HepG2 (cell line): ENCODE results near the gene NT5M. TPM values are rescaled to one million over a fixed set of nuclear protein-coding genes. Genes with fewer than 3 reads are reported as not detected.
A peak's percentile ranks its signal among the peaks of the same experiment; 100 is the strongest.

ENCODE experiments used
- CBX1 ChIP-seq: IDR thresholded peaks from one replicate; pipeline ENCODE4 v1.6.1; 2016; ENCODE audit warnings: antibody characterized with exemption, low read depth
- ELF1 ChIP-seq: sonication (generic); formaldehyde crosslinking; IDR thresholded peaks from 2 replicates; pipeline ENCODE4 v1.4.0; 2020; ENCODE audit warnings: missing genetic modification reagents
- ETV5 ChIP-seq: IDR thresholded peaks from 2 replicates; pipeline ENCODE4 v1.6.1; 2018; ENCODE audit warnings: missing biosample characterization, missing genetic modification reagents, inconsistent platforms, borderline replicate concordance
- FOSL2 ChIP-seq: sonication (generic); formaldehyde crosslinking; IDR thresholded peaks from 2 replicates; pipeline ENCODE4 v1.4.0; 2020; ENCODE audit warnings: missing genetic modification reagents
- MTERF4 ChIP-seq: sonication (generic); formaldehyde crosslinking; IDR thresholded peaks from 2 replicates; pipeline ENCODE4 v1.8.0; 2023; ENCODE audit warnings: mild to moderate bottlenecking, missing genetic modification reagents
- RARA ChIP-seq: IDR thresholded peaks from 2 replicates; pipeline ENCODE4 v1.6.1; 2016; ENCODE audit warnings: missing genetic modification reagents, missing compliant biosample characterization
- SIN3A ChIP-seq: IDR thresholded peaks from 2 replicates; pipeline ENCODE4 v1.6.1; 2011; ENCODE audit warnings: low read depth, mild to moderate bottlenecking, control low read depth, low read length, borderline replicate concordance
- ZBTB1 ChIP-seq: sonication (generic); formaldehyde crosslinking; IDR thresholded peaks from 2 replicates; pipeline ENCODE4 v1.4.0; 2020; ENCODE audit warnings: missing genetic modification reagents, borderline replicate concordance
- ZBTB8A ChIP-seq: sonication (generic); formaldehyde crosslinking; IDR thresholded peaks from 2 replicates; pipeline ENCODE4 v1.4.0; 2020; ENCODE audit warnings: mild to moderate bottlenecking, low read depth, missing genetic modification reagents, borderline replicate concordance
- ZFY ChIP-seq: sonication (generic); formaldehyde crosslinking; IDR thresholded peaks from 2 replicates; pipeline ENCODE4 v1.4.0; 2020; ENCODE audit warnings: missing genetic modification reagents
- ZNF253 ChIP-seq: sonication (generic); formaldehyde crosslinking; IDR thresholded peaks from 2 replicates; pipeline ENCODE4 v1.8.0; 2022; ENCODE audit warnings: mild to moderate bottlenecking, missing genetic modification reagents, borderline replicate concordance
- ZNF274 ChIP-seq: sonication (generic); formaldehyde crosslinking; IDR thresholded peaks from 2 replicates; pipeline ENCODE4 v1.5.1; 2020; ENCODE audit warnings: mild to moderate bottlenecking, missing genetic modification reagents
- ZNF629 ChIP-seq: sonication (generic); formaldehyde crosslinking; conservative IDR thresholded peaks from 2 replicates; pipeline ENCODE4 v1.5.0; 2020; ENCODE audit warnings: missing genetic modification reagents
- ZNF644 ChIP-seq: IDR thresholded peaks from 2 replicates; pipeline ENCODE4 v1.6.1; 2016; ENCODE audit warnings: low read depth
- ZNF672 ChIP-seq: sonication (generic); formaldehyde crosslinking; IDR thresholded peaks from 2 replicates; pipeline ENCODE4 v1.8.1; 2022; ENCODE audit warnings: missing genetic modification reagents
- ZNF800 ChIP-seq: sonication (generic); formaldehyde crosslinking; IDR thresholded peaks from 2 replicates; pipeline ENCODE4 v1.4.0; 2020; ENCODE audit warnings: missing genetic modification reagents
- polyA plus RNA-seq, 8 experiments: library from polyadenylated mRNA; depleted of rRNA in 3 of 8; stranded (reverse) in 7 of 8; unstranded in 1 of 8; fragments of >200 nt; fragmentation: Illumina TruSeq in 4 of 8; extraction: Trizol in 4 of 8; gene quantifications; 2 replicates each; pipeline versions ENCODE4 v1.2.1 to v1.2.3, GENCODE V29; 2011 to 2016; ENCODE audit warnings: low read depth in 4 of 8, missing spikeins in 1 of 8, mixed read lengths in 1 of 8; ENCODE audit not compliant: insufficient read depth in 1 of 8
- total RNA-seq, 5 experiments: library from RNA; depleted of rRNA; stranded (reverse); fragments of >200 nt; fragmentation: Illumina TruSeq; extraction: Trizol; gene quantifications; 2 replicates each; pipeline ENCODE4 v1.2.3, GENCODE V29; 2016; ENCODE audit warnings: low read depth in 1 of 5
- TF ChIP-seq, protein P1 (sequence below): sonication (generic); formaldehyde crosslinking; IDR thresholded peaks from 2 replicates; pipeline ENCODE4 v1.5.1; 2020; ENCODE audit warnings: mild to moderate bottlenecking, missing genetic modification reagents, borderline replicate concordance
- TF ChIP-seq, protein P2 (sequence below): sonication (generic); formaldehyde crosslinking; IDR thresholded peaks from 2 replicates; pipeline ENCODE4 v1.5.1; 2020; ENCODE audit warnings: mild to moderate bottlenecking, missing genetic modification reagents
- TF ChIP-seq, protein P3 (sequence below): IDR thresholded peaks from 2 replicates; pipeline ENCODE4 v1.6.1; 2016

NT5M gene
- total and polyA plus RNA-seq, 2 of the 13 experiments (the other 11 are each of a cell fraction or from before 2014, with no cell fraction given) = 0.55 to 0.78 TPM

- TF ChIP-seq, protein P1, sequence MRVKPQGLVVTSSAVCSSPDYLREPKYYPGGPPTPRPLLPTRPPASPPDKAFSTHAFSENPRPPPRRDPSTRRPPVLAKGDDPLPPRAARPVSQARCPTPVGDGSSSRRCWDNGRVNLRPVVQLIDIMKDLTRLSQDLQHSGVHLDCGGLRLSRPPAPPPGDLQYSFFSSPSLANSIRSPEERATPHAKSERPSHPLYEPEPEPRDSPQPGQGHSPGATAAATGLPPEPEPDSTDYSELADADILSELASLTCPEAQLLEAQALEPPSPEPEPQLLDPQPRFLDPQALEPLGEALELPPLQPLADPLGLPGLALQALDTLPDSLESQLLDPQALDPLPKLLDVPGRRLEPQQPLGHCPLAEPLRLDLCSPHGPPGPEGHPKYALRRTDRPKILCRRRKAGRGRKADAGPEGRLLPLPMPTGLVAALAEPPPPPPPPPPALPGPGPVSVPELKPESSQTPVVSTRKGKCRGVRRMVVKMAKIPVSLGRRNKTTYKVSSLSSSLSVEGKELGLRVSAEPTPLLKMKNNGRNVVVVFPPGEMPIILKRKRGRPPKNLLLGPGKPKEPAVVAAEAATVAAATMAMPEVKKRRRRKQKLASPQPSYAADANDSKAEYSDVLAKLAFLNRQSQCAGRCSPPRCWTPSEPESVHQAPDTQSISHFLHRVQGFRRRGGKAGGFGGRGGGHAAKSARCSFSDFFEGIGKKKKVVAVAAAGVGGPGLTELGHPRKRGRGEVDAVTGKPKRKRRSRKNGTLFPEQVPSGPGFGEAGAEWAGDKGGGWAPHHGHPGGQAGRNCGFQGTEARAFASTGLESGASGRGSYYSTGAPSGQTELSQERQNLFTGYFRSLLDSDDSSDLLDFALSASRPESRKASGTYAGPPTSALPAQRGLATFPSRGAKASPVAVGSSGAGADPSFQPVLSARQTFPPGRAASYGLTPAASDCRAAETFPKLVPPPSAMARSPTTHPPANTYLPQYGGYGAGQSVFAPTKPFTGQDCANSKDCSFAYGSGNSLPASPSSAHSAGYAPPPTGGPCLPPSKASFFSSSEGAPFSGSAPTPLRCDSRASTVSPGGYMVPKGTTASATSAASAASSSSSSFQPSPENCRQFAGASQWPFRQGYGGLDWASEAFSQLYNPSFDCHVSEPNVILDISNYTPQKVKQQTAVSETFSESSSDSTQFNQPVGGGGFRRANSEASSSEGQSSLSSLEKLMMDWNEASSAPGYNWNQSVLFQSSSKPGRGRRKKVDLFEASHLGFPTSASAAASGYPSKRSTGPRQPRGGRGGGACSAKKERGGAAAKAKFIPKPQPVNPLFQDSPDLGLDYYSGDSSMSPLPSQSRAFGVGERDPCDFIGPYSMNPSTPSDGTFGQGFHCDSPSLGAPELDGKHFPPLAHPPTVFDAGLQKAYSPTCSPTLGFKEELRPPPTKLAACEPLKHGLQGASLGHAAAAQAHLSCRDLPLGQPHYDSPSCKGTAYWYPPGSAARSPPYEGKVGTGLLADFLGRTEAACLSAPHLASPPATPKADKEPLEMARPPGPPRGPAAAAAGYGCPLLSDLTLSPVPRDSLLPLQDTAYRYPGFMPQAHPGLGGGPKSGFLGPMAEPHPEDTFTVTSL = no peak
- no peak for TF ChIP-seq FOSL2 (CRISPR knock-in tag)
- peak; percentile 72 for TF ChIP-seq ELF1 (CRISPR knock-in tag)
- TF ChIP-seq ZNF253 (CRISPR knock-in tag) = no peak
- TF ChIP-seq MTERF4 (CRISPR knock-in tag) = no peak
- TF ChIP-seq ZNF629 (CRISPR knock-in tag) = no peak
- no peak for TF ChIP-seq RARA (CRISPR knock-in tag)
- TF ChIP-seq CBX1 = no peak
- no peak for TF ChIP-seq ZFY (CRISPR knock-in tag)
- no peak for TF ChIP-seq ZBTB8A (CRISPR knock-in tag)
- TF ChIP-seq ETV5 (CRISPR knock-in tag) = peak; percentile 58
- TF ChIP-seq SIN3A = peak; percentile 60; the same call in 1 of the 2 replicates
- no peak for TF ChIP-seq ZNF274 (CRISPR knock-in tag)
- no peak for TF ChIP-seq ZBTB1 (CRISPR knock-in tag)
- TF ChIP-seq ZNF672 (CRISPR knock-in tag) = no peak
- TF ChIP-seq, protein P2, sequence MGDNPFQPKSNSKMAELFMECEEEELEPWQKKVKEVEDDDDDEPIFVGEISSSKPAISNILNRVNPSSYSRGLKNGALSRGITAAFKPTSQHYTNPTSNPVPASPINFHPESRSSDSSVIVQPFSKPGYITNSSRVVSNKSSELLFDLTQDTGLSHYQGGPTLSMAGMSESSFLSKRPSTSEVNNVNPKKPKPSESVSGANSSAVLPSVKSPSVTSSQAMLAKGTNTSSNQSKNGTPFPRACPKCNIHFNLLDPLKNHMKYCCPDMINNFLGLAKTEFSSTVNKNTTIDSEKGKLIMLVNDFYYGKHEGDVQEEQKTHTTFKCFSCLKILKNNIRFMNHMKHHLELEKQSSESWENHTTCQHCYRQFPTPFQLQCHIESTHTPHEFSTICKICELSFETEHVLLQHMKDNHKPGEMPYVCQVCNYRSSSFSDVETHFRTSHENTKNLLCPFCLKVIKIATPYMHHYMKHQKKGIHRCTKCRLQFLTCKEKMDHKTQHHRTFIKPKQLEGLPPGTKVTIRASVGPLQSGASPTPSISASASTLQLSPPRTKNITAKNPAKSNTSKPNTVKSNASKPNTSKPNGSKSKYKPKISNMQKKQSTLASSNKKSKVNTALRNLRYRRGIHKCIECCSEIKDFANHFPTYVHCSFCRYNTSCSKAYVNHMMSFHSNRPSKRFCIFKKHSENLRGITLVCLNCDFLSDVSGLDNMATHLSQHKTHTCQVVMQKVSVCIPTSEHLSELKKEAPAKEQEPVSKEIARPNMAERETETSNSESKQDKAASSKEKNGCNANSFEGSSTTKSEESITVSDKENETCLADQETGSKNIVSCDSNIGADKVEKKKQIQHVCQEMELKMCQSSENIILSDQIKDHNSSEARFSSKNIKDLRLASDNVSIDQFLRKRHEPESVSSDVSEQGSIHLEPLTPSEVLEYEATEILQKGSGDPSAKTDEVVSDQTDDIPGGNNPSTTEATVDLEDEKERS = no peak
- no peak for TF ChIP-seq ZNF644
- no peak for TF ChIP-seq ZNF800
- TF ChIP-seq, protein P3, sequence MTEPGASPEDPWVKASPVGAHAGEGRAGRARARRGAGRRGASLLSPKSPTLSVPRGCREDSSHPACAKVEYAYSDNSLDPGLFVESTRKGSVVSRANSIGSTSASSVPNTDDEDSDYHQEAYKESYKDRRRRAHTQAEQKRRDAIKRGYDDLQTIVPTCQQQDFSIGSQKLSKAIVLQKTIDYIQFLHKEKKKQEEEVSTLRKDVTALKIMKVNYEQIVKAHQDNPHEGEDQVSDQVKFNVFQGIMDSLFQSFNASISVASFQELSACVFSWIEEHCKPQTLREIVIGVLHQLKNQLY (CRISPR knock-in tag) = no peak
Observed at GRCh38 chr17:17305281-17305801, 2.2 kb downstream of the NT5M start (continued).
